NCI-H774 (cell line): ENCODE measurements around the gene CFAP58.
A peak's percentile ranks its signal among the peaks of the same experiment; 100 is the strongest.

Experiments
- DNase-seq: peaks from one replicate; lab custom pipeline; 2025; lab: John Stamatoyannopoulos, UW

Gene CFAP58

GRCh38 chr10:104353325-104354048 lies at the start of gene CFAP58:
CFAP58 (plus strand) TSS chr10:104353833; CDS start chr10:104353898, 65 bp downstream.
- peak; percentile 59 for DNase-seq

GRCh38 chr10:104304356-104304745 lies 49.3 kb upstream of the CFAP58 start:
- no peak for DNase-seq

GRCh38 chr10:104304927-104305326 lies 48.7 kb upstream of the CFAP58 start:
- DNase-seq: no peak

GRCh38 chr10:104306897-104307296 lies 46.7 kb upstream of the CFAP58 start:
- no peak for DNase-seq

GRCh38 chr10:104307576-104308438 lies 45.8 kb upstream of the CFAP58 start:
- DNase-seq: no peak

- no peak for DNase-seq
Observed at GRCh38 chr10:104308439-104308903, 45.2 kb upstream of the CFAP58 start.

- DNase-seq: no peak
Observed at GRCh38 chr10:104309980-104310978, 43.4 kb upstream of the CFAP58 start.

- DNase-seq: no peak
Observed at GRCh38 chr10:104311184-104311720, 42.4 kb upstream of the CFAP58 start.

- no peak for DNase-seq
Observed at GRCh38 chr10:104314591-104315485, 38.8 kb upstream of the CFAP58 start.

GRCh38 chr10:104315486-104315921 lies 38.1 kb upstream of the CFAP58 start:
- DNase-seq: no peak

GRCh38 chr10:104316321-104317099 lies 37.1 kb upstream of the CFAP58 start:
- DNase-seq: no peak

- DNase-seq: no peak
Observed at GRCh38 chr10:104317269-104317710, 36.3 kb upstream of the CFAP58 start.

- DNase-seq: no peak
Observed at GRCh38 chr10:104317726-104318299, 35.8 kb upstream of the CFAP58 start.

- DNase-seq: no peak
Observed at GRCh38 chr10:104318326-104318725, 35.3 kb upstream of the CFAP58 start.

- DNase-seq: no peak
Observed at GRCh38 chr10:104318810-104319741, 34.6 kb upstream of the CFAP58 start.

- no peak for DNase-seq
Observed at GRCh38 chr10:104321226-104321625, 32.4 kb upstream of the CFAP58 start.

- no peak for DNase-seq
Observed at GRCh38 chr10:104321725-104322415, 31.8 kb upstream of the CFAP58 start.
